ENCODE results near the gene CDH12.

DNA sequence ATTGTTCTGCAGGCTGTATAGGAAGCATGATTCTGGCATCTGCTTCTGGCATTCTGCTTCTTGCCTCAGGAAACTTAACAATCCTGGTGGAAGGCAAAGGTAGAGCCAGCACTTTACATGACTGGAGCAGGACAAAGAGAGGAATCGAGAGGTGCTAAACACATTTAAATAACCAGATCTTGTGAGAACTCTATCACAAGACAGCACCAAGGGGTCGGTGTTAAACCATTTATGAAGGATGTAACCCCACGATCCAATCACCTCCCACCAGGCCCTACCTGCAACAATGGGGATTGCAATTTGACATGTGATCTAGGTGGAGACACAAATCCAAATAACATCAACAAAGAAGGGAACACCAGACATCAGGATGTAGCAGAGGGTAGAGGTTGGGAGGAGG, 221.5 kb downstream of the CDH12 start:
- TF ChIP-seq SNAI2 (CRISPR knock-in tag; IDR thresholded peaks at IDR 0.05) (no peak), ESRRG (CRISPR knock-in tag; IDR thresholded peaks at IDR 0.05) (no peak), CSDC2 (CRISPR knock-in tag; IDR thresholded peaks at IDR 0.05) (no peak), ZNF70 (CRISPR knock-in tag; IDR thresholded peaks at IDR 0.05) (no peak), TOX (CRISPR knock-in tag; IDR thresholded peaks at IDR 0.05; ENCODE audit: borderline replicate concordance) (no peak), ARNTL (CRISPR knock-in tag; IDR thresholded peaks at IDR 0.05; ENCODE audit: borderline replicate concordance, low read depth) (no peak), ISL1 (CRISPR knock-in tag; IDR thresholded peaks at IDR 0.05) (no peak), ZNF8 (CRISPR knock-in tag; IDR thresholded peaks at IDR 0.05) (no peak), ZFP3 (CRISPR knock-in tag; IDR thresholded peaks at IDR 0.05) (no peak)
- TF ChIP-seq, protein P1, sequence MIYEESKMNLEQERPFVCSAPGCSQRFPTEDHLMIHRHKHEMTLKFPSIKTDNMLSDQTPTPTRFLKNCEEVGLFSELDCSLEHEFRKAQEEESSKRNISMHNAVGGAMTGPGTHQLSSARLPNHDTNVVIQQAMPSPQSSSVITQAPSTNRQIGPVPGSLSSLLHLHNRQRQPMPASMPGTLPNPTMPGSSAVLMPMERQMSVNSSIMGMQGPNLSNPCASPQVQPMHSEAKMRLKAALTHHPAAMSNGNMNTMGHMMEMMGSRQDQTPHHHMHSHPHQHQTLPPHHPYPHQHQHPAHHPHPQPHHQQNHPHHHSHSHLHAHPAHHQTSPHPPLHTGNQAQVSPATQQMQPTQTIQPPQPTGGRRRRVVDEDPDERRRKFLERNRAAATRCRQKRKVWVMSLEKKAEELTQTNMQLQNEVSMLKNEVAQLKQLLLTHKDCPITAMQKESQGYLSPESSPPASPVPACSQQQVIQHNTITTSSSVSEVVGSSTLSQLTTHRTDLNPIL (CRISPR knock-in tag; IDR thresholded peaks at IDR 0.05; ENCODE audit: low read depth): no peak
- TF ChIP-seq, protein P2, sequence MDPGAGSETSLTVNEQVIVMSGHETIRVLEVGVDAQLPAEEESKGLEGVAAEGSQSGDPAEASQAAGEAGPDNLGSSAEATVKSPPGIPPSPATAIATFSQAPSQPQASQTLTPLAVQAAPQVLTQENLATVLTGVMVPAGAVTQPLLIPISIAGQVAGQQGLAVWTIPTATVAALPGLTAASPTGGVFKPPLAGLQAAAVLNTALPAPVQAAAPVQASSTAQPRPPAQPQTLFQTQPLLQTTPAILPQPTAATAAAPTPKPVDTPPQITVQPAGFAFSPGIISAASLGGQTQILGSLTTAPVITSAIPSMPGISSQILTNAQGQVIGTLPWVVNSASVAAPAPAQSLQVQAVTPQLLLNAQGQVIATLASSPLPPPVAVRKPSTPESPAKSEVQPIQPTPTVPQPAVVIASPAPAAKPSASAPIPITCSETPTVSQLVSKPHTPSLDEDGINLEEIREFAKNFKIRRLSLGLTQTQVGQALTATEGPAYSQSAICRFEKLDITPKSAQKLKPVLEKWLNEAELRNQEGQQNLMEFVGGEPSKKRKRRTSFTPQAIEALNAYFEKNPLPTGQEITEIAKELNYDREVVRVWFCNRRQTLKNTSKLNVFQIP (CRISPR knock-in tag; IDR thresholded peaks at IDR 0.05; ENCODE audit: borderline replicate concordance, low read depth): no peak
